ENCODE data around the gene NTF4. TPM values are rescaled to one million over a fixed set of nuclear protein-coding genes. Genes with fewer than 3 reads are reported as not detected.
A peak's percentile ranks its signal among the peaks of the same experiment; 100 is the strongest.

Gene NTF4
- total and polyA plus RNA-seq, 2 experiments from 2014 or later, result 11.8 to 31.7 TPM

GRCh38 chr19:49073514-49074378, 9.1 kb upstream of the NTF4 start:
- H3K4me3 ChIP-seq, result no peak overlapping the region
- H3K4me1 ChIP-seq (ENCODE audit: low read depth), result peaks cover 8% of the 10 kb centered on the region
- peak overlapping the region; percentile 67 for H3K27ac ChIP-seq
- H3K27me3 ChIP-seq, result no peaks in the 10 kb centered on the region
- peak; percentile 28 for TF ChIP-seq CTCF (IDR thresholded peaks at IDR 0.05; ENCODE audit: low read depth, low read length)
- H3K9me3 ChIP-seq (ENCODE audit: low read depth), result no peaks in the 10 kb centered on the region
- no peaks in the 10 kb centered on the region for H3K36me3 ChIP-seq
- peak in 1 of 2 donors; percentile 81 for DNase-seq (ENCODE audit: low read depth in 1 of 2, low spot score in 1 of 2)

GRCh38 chr19:49071860-49072547, 7.4 kb upstream of the NTF4 start:
- Histone ChIP-seq H3K4me3 (peak overlapping the region; percentile 8), H3K9me3 (ENCODE audit: low read depth) (no peaks in the 10 kb centered on the region), H3K4me1 (ENCODE audit: low read depth) (peaks cover 16% of the 10 kb centered on the region), H3K36me3 (no peaks in the 10 kb centered on the region), H3K27ac (no peak overlapping the region), H3K27me3 (no peaks in the 10 kb centered on the region)
- peak in 1 of 2 donors; percentile 66 for DNase-seq (ENCODE audit: low read depth in 1 of 2, low spot score in 1 of 2)
- no peak for TF ChIP-seq CTCF (IDR thresholded peaks at IDR 0.05; ENCODE audit: low read depth, low read length)

GRCh38 chr19:49070416-49070815, 5.8 kb upstream of the NTF4 start:
- no peak for TF ChIP-seq CTCF (IDR thresholded peaks at IDR 0.05; ENCODE audit: low read depth, low read length)
- Histone ChIP-seq H3K27me3 (no peaks in the 10 kb centered on the region), H3K36me3 (no peaks in the 10 kb centered on the region), H3K27ac (no peak overlapping the region), H3K9me3 (ENCODE audit: low read depth) (no peaks in the 10 kb centered on the region), H3K4me1 (ENCODE audit: low read depth) (peaks cover 32% of the 10 kb centered on the region), H3K4me3 (no peak overlapping the region)
- DNase-seq (ENCODE audit: low read depth in 1 of 2, low spot score in 1 of 2), result no peak

GRCh38 chr19:49069026-49069425, 4.4 kb upstream of the NTF4 start:
- H3K27me3 ChIP-seq, result no peaks in the 10 kb centered on the region

GRCh38 chr19:49067554-49067953, 2.9 kb upstream of the NTF4 start:
- Histone ChIP-seq H3K27me3 (no peaks in the 10 kb centered on the region), H3K4me1 (ENCODE audit: low read depth) (peaks cover 45% of the 10 kb centered on the region), H3K9me3 (ENCODE audit: low read depth) (no peaks in the 10 kb centered on the region), H3K27ac (peak overlapping the region; percentile 93), H3K4me3 (no peak overlapping the region), H3K36me3 (no peaks in the 10 kb centered on the region)
- peak in 1 of 2 donors; percentile 40 for DNase-seq (ENCODE audit: low read depth in 1 of 2, low spot score in 1 of 2)
- no peak for TF ChIP-seq CTCF (IDR thresholded peaks at IDR 0.05; ENCODE audit: low read depth, low read length)

More at GRCh38 chr19:49069026-49069425, 4.4 kb upstream of the NTF4 start:
- H3K4me3 ChIP-seq, result no peak overlapping the region
- H3K4me1 ChIP-seq (ENCODE audit: low read depth), result peaks cover 44% of the 10 kb centered on the region
- no peak for DNase-seq (ENCODE audit: low read depth in 1 of 2, low spot score in 1 of 2)
- H3K27ac ChIP-seq, result no peak overlapping the region
- no peaks in the 10 kb centered on the region for H3K36me3 ChIP-seq
- H3K9me3 ChIP-seq (ENCODE audit: low read depth), result no peaks in the 10 kb centered on the region
- TF ChIP-seq CTCF (IDR thresholded peaks at IDR 0.05; ENCODE audit: low read depth, low read length), result no peak

Data from cardiac muscle cell (in vitro differentiated cells and primary cell).